ENCODE data around the gene FHIP1A. TPM values are rescaled to one million over a fixed set of nuclear protein-coding genes. Genes with fewer than 3 reads are reported as not detected.
A peak's percentile ranks its signal among the peaks of the same experiment; 100 is the strongest.

Gene FHIP1A
- total RNA-seq, 2 donors from 2014 or later, result 20.8 to 23.7 TPM

DNA sequence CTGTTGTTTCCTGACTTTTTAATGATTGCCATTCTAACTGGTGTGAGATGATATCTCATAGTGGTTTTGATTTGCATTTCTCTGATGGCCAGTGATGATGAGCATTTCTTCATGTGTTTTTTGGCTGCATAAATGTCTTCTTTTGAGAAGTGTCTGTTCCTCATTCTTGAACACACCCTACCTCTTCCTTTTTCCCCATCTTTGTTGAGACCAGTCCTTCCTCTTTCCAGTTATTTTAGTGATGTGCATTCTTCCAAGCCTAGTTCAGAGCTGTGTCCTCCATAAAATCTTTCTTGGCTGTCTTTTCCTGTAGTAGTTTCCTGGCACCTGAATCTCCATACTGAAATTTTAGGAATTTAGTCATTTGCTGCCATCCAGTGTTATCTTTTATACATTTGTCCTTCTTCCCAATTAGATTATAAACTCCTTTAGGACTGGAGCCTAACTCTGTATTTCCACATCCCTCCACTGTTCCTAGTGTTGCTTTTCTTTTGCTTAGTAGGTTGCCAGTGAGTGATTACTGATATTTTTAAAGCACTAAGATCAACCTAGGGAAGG lies 11.4 kb downstream of the FHIP1A start:
- no peak for ATAC-seq
- no peak for TF ChIP-seq POLR2A (IDR thresholded peaks at IDR 0.05)
- TF ChIP-seq, protein P1, sequence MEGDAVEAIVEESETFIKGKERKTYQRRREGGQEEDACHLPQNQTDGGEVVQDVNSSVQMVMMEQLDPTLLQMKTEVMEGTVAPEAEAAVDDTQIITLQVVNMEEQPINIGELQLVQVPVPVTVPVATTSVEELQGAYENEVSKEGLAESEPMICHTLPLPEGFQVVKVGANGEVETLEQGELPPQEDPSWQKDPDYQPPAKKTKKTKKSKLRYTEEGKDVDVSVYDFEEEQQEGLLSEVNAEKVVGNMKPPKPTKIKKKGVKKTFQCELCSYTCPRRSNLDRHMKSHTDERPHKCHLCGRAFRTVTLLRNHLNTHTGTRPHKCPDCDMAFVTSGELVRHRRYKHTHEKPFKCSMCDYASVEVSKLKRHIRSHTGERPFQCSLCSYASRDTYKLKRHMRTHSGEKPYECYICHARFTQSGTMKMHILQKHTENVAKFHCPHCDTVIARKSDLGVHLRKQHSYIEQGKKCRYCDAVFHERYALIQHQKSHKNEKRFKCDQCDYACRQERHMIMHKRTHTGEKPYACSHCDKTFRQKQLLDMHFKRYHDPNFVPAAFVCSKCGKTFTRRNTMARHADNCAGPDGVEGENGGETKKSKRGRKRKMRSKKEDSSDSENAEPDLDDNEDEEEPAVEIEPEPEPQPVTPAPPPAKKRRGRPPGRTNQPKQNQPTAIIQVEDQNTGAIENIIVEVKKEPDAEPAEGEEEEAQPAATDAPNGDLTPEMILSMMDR (IDR thresholded peaks at IDR 0.05), result no peak
- intact Hi-C loops (cut with DNase I), result no loop called here
- H3K4me1 ChIP-seq, result peaks cover 40% of the 10 kb centered on the region
- no peaks in the 10 kb centered on the region for H3K9me3 ChIP-seq
- no peaks in the 10 kb centered on the region for H3K27me3 ChIP-seq
- no peak for DNase-seq
- H3K27ac ChIP-seq, result peak overlapping the region in 1 of 4 donors; percentile 16
- H3K4me3 ChIP-seq, result no peak overlapping the region
- H3K36me3 ChIP-seq (replicated peaks in 1 of 2; ENCODE audit: insufficient read depth in 1 of 2, low read depth in 2 of 2), result no peaks in the 10 kb centered on the region

DNA sequence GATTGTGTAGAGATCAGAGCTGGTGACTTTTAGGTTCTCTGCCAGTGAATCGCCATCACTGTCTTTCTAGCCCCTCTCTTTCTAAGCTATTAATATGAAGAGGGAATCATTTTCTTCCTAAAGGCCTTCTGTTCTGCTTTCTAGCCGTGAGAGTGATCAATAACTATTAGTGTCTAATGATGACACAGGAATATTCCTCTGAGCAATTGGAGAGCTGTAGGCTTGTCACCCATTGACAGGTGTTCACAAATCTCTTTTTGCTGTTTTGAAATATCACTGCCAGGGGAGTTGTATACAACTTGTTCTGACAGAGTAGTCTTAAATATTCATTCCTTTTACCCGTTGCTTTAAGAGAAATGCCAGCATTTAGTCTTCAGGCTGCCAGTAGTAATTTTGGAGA lies 13.9 kb downstream of the FHIP1A start:
- Histone ChIP-seq H3K27me3 (no peaks in the 10 kb centered on the region), H3K4me1 (peaks cover 25% of the 10 kb centered on the region), H3K27ac (no peak overlapping the region), H3K4me3 (no peak overlapping the region), H3K36me3 (replicated peaks in 1 of 2; ENCODE audit: insufficient read depth in 1 of 2, low read depth in 2 of 2) (no peaks in the 10 kb centered on the region), H3K9me3 (no peaks in the 10 kb centered on the region)
- TF ChIP-seq, protein P1 (IDR thresholded peaks at IDR 0.05), result no peak
- TF ChIP-seq POLR2A (IDR thresholded peaks at IDR 0.05), result no peak
- 72 to 86% methylated on average over 3 of the region's 3 CpGs for WGBS, 2 donors
- DNase-seq (no peak), ATAC-seq (no peak)
- intact Hi-C loops (cut with DNase I), result no loop called here

DNA sequence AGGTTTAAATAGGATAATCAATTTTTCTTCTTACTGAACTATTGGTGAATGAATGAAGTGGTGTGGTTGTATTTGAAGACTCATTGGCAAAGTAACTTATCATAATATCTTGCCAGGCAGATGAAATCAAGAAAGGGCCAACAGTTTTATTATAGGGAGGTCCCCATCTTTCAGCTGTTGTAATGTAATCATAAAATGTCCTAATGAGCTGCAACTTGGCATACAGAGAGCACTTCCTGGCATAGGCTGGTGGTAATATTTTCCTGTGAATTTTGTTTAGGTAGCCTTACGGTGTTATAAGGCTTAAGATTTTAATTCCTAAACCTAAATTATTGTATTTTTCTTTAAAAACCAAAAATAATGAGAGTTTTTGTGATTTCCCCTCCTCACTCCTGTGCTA lies 17.5 kb downstream of the FHIP1A start:
- DNase-seq (no peak), ATAC-seq (no peak)
- Histone ChIP-seq H3K9me3 (no peaks in the 10 kb centered on the region), H3K36me3 (replicated peaks in 1 of 2; ENCODE audit: insufficient read depth in 1 of 2, low read depth in 2 of 2) (no peaks in the 10 kb centered on the region), H3K27ac (no peak overlapping the region), H3K27me3 (no peaks in the 10 kb centered on the region), H3K4me1 (peaks cover 25% of the 10 kb centered on the region), H3K4me3 (no peak overlapping the region)
- TF ChIP-seq POLR2A (IDR thresholded peaks at IDR 0.05), result no peak
- TF ChIP-seq, protein P1 (IDR thresholded peaks at IDR 0.05), result no peak
- 53 to 76% methylated on average over 1 of the region's 1 CpG for WGBS, 2 donors
- intact Hi-C loops (cut with DNase I), result no loop called here

DNA sequence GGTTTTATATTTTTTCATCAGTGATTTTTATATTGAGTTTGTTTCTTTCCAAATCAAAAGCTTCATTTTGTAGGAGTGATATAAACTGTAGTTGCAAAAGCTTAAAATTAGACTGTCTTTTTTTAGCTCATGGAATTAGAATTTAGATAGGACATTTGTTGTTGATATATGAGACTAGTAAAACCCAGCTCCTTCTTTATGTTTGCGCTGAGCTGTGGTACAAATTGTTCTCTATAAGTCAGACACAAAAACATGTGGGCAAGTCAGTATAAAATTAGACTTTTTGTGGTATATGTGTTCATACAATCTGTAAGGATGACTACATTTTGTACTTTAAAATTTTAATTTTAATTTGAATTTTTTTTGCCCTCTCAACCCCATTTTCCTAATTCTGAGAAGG lies 18.3 kb downstream of the FHIP1A start:
- Histone ChIP-seq H3K9me3 (no peaks in the 10 kb centered on the region), H3K36me3 (replicated peaks in 1 of 2; ENCODE audit: insufficient read depth in 1 of 2, low read depth in 2 of 2) (no peaks in the 10 kb centered on the region), H3K4me1 (peaks cover 32% of the 10 kb centered on the region), H3K27me3 (no peaks in the 10 kb centered on the region), H3K4me3 (no peak overlapping the region), H3K27ac (no peak overlapping the region)
- ATAC-seq, result no peak
- TF ChIP-seq POLR2A (IDR thresholded peaks at IDR 0.05), result no peak
- TF ChIP-seq, protein P1 (IDR thresholded peaks at IDR 0.05), result no peak
- intact Hi-C loops (cut with DNase I), result no loop called here
- 92 to 100% methylated on average over 1 of the region's 1 CpG for WGBS, 2 donors
- DNase-seq, result no peak

DNA sequence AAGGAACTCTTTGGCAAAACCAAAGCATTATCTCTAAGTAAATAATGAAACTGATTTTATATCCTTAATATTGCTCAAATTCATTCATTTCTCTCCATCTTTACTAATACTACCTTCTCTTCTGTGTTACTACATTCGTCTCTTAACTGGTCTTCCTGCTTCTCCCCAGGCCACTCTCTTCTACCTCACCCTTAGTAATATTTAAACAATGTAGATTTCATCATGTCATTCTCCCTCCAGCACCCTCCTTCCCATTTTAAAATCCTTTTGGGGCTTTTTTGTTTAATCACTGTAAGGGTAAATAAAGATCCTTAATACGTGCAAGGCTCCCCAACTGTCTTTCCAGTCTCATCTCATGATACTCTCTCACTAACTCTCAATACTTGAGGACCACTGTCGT lies 19.4 kb downstream of the FHIP1A start:
- H3K9me3 ChIP-seq, result no peaks in the 10 kb centered on the region
- DNase-seq (no peak), ATAC-seq (no peak)
- no peaks in the 10 kb centered on the region for H3K27me3 ChIP-seq
- H3K27ac ChIP-seq, result no peak overlapping the region
- H3K36me3 ChIP-seq (replicated peaks in 1 of 2; ENCODE audit: insufficient read depth in 1 of 2, low read depth in 2 of 2), result no peaks in the 10 kb centered on the region
- intact Hi-C loops (cut with DNase I), result no loop called here
- H3K4me3 ChIP-seq, result no peak overlapping the region
- TF ChIP-seq, protein P1 (IDR thresholded peaks at IDR 0.05), result no peak
- TF ChIP-seq POLR2A (IDR thresholded peaks at IDR 0.05), result no peak
- WGBS, 2 donors, result 90 to 94% methylated on average over 3 of the region's 3 CpGs
- H3K4me1 ChIP-seq, result peaks cover 33% of the 10 kb centered on the region
